H1 (cell line): Measurements from ENCODE around the gene HNF1B. TPM values are rescaled to one million over a fixed set of nuclear protein-coding genes. Genes with fewer than 3 reads are reported as not detected.
A peak's percentile ranks its signal among the peaks of the same experiment; 100 is the strongest.

ENCODE experiments used
- CTCF ChIA-PET: fragments of 300-600 bp; sonication (Branson Sonifier 250); formaldehyde crosslinking; loops from one replicate; lab custom pipeline; 2021; ENCODE audit not compliant: partially characterized antibody; lab: Charles Lee
- POLR2A ChIA-PET: fragments of 300-600 bp; sonication (Branson Sonifier 250); formaldehyde crosslinking; loops from one replicate; lab custom pipeline; 2021; ENCODE audit warnings: inconsistent platforms; ENCODE audit not compliant: partially characterized antibody; lab: Charles Lee
- DNase-seq, 2 experiments: peaks; one replicate each; pipeline versions ENCODE4 v3.0.0 to v3.0.0-alpha.2; 2010 to 2022; ENCODE audit warnings: low spot score in 2 of 2, low read depth in 1 of 2, mixed read lengths in 1 of 2
- FAIRE-seq: peaks from 2 replicates; lab custom pipeline; 2011; peaks lifted over from hg19 to GRCh38; lab: Jason Lieb, UNC
- H2AFZ ChIP-seq: 2 replicates; pipeline ENCODE4 v1.8.1; 2012; ENCODE audit warnings: low read length, inconsistent platforms
- H2AK5ac ChIP-seq: 2 replicates; pipeline ENCODE4 v1.6.1; 2013; ENCODE audit warnings: low read depth, low read length
- H2BK120ac ChIP-seq: replicated peaks from 2 replicates; pipeline ENCODE3; 2013; ENCODE audit warnings: low read depth, low read length, inconsistent platforms
- H2BK12ac ChIP-seq: 2 replicates; pipeline ENCODE4 v1.6.1; 2013; ENCODE audit warnings: low read depth, low read length
- H2BK15ac ChIP-seq: 2 replicates; pipeline ENCODE4 v1.6.1; 2013; ENCODE audit warnings: low read length
- H2BK20ac ChIP-seq: 2 replicates; pipeline ENCODE4 v1.6.1; 2013; ENCODE audit warnings: low read length
- H2BK5ac ChIP-seq: 2 replicates; pipeline ENCODE4 v1.6.1; 2013; ENCODE audit warnings: low read depth, low read length
- H3K14ac ChIP-seq: 2 replicates; pipeline ENCODE4 v1.6.1; 2013; ENCODE audit warnings: inconsistent platforms; ENCODE audit not compliant: insufficient read length
- H3K18ac ChIP-seq: 2 replicates; pipeline ENCODE4 v1.6.1; 2013; ENCODE audit warnings: low read length; ENCODE audit errors: extremely low read depth
- H3K23ac ChIP-seq: 2 replicates; pipeline ENCODE4 v1.6.1; 2013; ENCODE audit warnings: inconsistent platforms; ENCODE audit not compliant: insufficient read length
- H3K23me2 ChIP-seq: 2 replicates; pipeline ENCODE4 v1.6.1; 2013; ENCODE audit warnings: low read depth, low read length
- H3K27ac ChIP-seq: 2 replicates; pipeline ENCODE4 v1.6.1; 2011; ENCODE audit warnings: low read depth, low read length, inconsistent platforms
- H3K27me3 ChIP-seq, 4 experiments: replicated peaks in 1 of 4; 1 replicate in 1 of 4; 2 replicates in 3 of 4; pipeline versions ENCODE4 v1.6.1 to v1.8.1; 2011 to 2013; ENCODE audit warnings: low read length in 3 of 4, mild to moderate bottlenecking in 3 of 4, inconsistent platforms in 2 of 4, mixed read lengths in 2 of 4, moderate library complexity in 1 of 4; ENCODE audit not compliant: control insufficient read depth in 3 of 4, insufficient read depth in 3 of 4; ENCODE audit errors: extremely low read depth in 1 of 4
- H3K36me3 ChIP-seq, 4 experiments: 2 replicates each; pipeline versions ENCODE4 v1.6.1 to v1.8.1; 2011 to 2013; ENCODE audit warnings: mild to moderate bottlenecking in 4 of 4, low read length in 3 of 4, moderate library complexity in 2 of 4, control low read depth in 1 of 4, inconsistent platforms in 1 of 4; ENCODE audit not compliant: insufficient read depth in 4 of 4, control insufficient read depth in 2 of 4
- H3K4ac ChIP-seq: replicated peaks from 2 replicates; pipeline ENCODE3; 2013; ENCODE audit warnings: low read length, low read depth, mixed read lengths, inconsistent platforms; ENCODE audit not compliant: insufficient read length
- H3K4me1 ChIP-seq, 4 experiments: replicated peaks in 1 of 4; 1 replicate in 1 of 4; 2 replicates in 3 of 4; pipeline versions ENCODE4 v1.6.1 to v1.8.1; 2011 to 2013; ENCODE audit warnings: low read length in 3 of 4, inconsistent platforms in 2 of 4, mixed read lengths in 1 of 4; ENCODE audit not compliant: insufficient read depth in 4 of 4, control insufficient read depth in 3 of 4
- H3K4me2 ChIP-seq, 2 experiments: 2 replicates each; pipeline versions ENCODE4 v1.6.1 to v1.8.1; 2011 to 2013; ENCODE audit warnings: low read depth in 2 of 2, low read length in 2 of 2, control low read depth in 1 of 2, inconsistent platforms in 1 of 2, mild to moderate bottlenecking in 1 of 2; ENCODE audit not compliant: insufficient read depth in 1 of 2
- H3K4me3 ChIP-seq, 4 experiments: fragments of 200-600, 300-600 bp in 1 of 4; sonication (generic), shearing (Covaris generic), sonication (Bioruptor Twin) in 1 of 4; 2 replicates each; pipeline versions ENCODE4 v1.5.1 to v1.8.1; 2011 to 2016; ENCODE audit warnings: low read length in 4 of 4, low read depth in 3 of 4, control low read depth in 2 of 4, inconsistent platforms in 2 of 4, mild to moderate bottlenecking in 2 of 4, mixed read lengths in 1 of 4, moderate library complexity in 1 of 4; ENCODE audit not compliant: insufficient read depth in 2 of 4; ENCODE audit errors: extremely low read depth in 1 of 4
- H3K56ac ChIP-seq: replicated peaks from 2 replicates; pipeline ENCODE3; 2013; ENCODE audit warnings: low read depth, mild to moderate bottlenecking, mixed read lengths, low read length, inconsistent platforms; ENCODE audit not compliant: insufficient read length
- H3K79me1 ChIP-seq: 2 replicates; pipeline ENCODE4 v1.6.1; 2013; ENCODE audit warnings: low read depth, low read length, control low read depth
- H3K79me2 ChIP-seq, 2 experiments: 2 replicates each; pipeline versions ENCODE4 v1.6.1 to v1.8.1; 2012 to 2013; ENCODE audit warnings: low read length in 2 of 2, mild to moderate bottlenecking in 2 of 2, inconsistent platforms in 1 of 2; ENCODE audit not compliant: insufficient read depth in 2 of 2, control insufficient read depth in 1 of 2
- H3K9ac ChIP-seq, 4 experiments: replicated peaks in 1 of 4; 1 replicate in 1 of 4; 2 replicates in 3 of 4; pipeline versions ENCODE4 v1.6.1 to v1.8.1; 2011 to 2013; ENCODE audit warnings: low read depth in 3 of 4, low read length in 3 of 4, control low read depth in 2 of 4, mild to moderate bottlenecking in 2 of 4, moderate library complexity in 2 of 4, inconsistent platforms in 1 of 4; ENCODE audit errors: extremely low read depth in 1 of 4
- H3K9me3 ChIP-seq, 2 experiments: 2 replicates each; pipeline versions ENCODE4 v1.6.1 to v1.8.1; 2012 to 2013; ENCODE audit warnings: mild to moderate bottlenecking in 2 of 2, moderate library complexity in 2 of 2, control low read depth in 1 of 2, inconsistent platforms in 1 of 2, low read depth in 1 of 2, low read length in 1 of 2, mixed read lengths in 1 of 2; ENCODE audit not compliant: insufficient read depth in 2 of 2
- H4K20me1 ChIP-seq, 2 experiments: replicated peaks in 1 of 2; 2 replicates each; pipeline versions ENCODE3 to v1.8.1; 2011 to 2013; ENCODE audit warnings: inconsistent platforms in 2 of 2, low read length in 2 of 2, mild to moderate bottlenecking in 1 of 2; ENCODE audit not compliant: insufficient read depth in 2 of 2, control insufficient read depth in 1 of 2
- H4K5ac ChIP-seq: 2 replicates; pipeline ENCODE4 v1.6.1; 2013; ENCODE audit warnings: low read length, low read depth, mixed read lengths, inconsistent platforms; ENCODE audit not compliant: insufficient read length
- H4K8ac ChIP-seq: 2 replicates; pipeline ENCODE4 v1.8.0; 2013; ENCODE audit warnings: mild to moderate bottlenecking, moderate library complexity, low read length, inconsistent platforms; ENCODE audit not compliant: insufficient read depth; ENCODE audit errors: extremely low read depth
- H4K91ac ChIP-seq: replicated peaks from 2 replicates; pipeline ENCODE3; 2013; ENCODE audit warnings: low read length, mixed read lengths, inconsistent platforms; ENCODE audit not compliant: insufficient read length
- KDM5A ChIP-seq: fragments of 200-600 bp; IDR thresholded peaks from 2 replicates; pipeline ENCODE4 v1.7.1; 2012; ENCODE audit warnings: mild to moderate bottlenecking, low read length, inconsistent platforms, mixed read lengths
- SIN3A ChIP-seq, 2 experiments: IDR thresholded peaks in 1 of 2; conservative IDR thresholded peaks in 1 of 2; 2 replicates each; pipeline ENCODE4 v1.6.1; 2011 to 2012; ENCODE audit warnings: low read length in 2 of 2, improper control_type of control experiment in 1 of 2, low read depth in 1 of 2, mild to moderate bottlenecking in 1 of 2
- TCF12 ChIP-seq: IDR thresholded peaks from 2 replicates; pipeline ENCODE4 v1.6.1; 2011; ENCODE audit warnings: low read depth, mild to moderate bottlenecking, low read length
- YY1 ChIP-seq: IDR thresholded peaks from 2 replicates; pipeline ENCODE4 v1.6.1; 2011; ENCODE audit warnings: low read depth, mild to moderate bottlenecking, low read length
- ZNF274 ChIP-seq: IDR thresholded peaks from 2 replicates; pipeline ENCODE4 v1.7.0; 2012; ENCODE audit warnings: low read length, borderline replicate concordance; ENCODE audit errors: extremely low read depth
- WGBS, 2 experiments: shearing (Covaris generic) in 1 of 2; methylation state at CpG; one replicate each; pipeline versions ENCODE4 v1.1.6 to v1.1.7; 2013 to 2015; ENCODE audit warnings: low lambda C conversion rate in 2 of 2, mixed read lengths in 2 of 2, inconsistent platforms in 1 of 2, low coverage in 1 of 2, missing lambda C conversion rate in 1 of 2; ENCODE audit not compliant: insufficient replicate concordance in 2 of 2, insufficient coverage in 1 of 2, insufficient read length in 1 of 2; ENCODE audit errors: extremely low coverage in 1 of 2, missing lambda C conversion rate in 1 of 2; 5-methylcytosine and 5-hydroxymethylcytosine counted together
- polyA plus RNA-seq, 7 experiments: library from polyadenylated mRNA; depleted of rRNA in 3 of 7; stranded (reverse) in 5 of 7; unstranded in 2 of 7; fragments of >200 nt in 5 of 7; fragments of 200-250 nt in 2 of 7; gene quantifications; 1 replicate in 5 of 7; 2 replicates in 1 of 7; 4 replicates in 1 of 7; pipeline versions ENCODE4 v1.2.1 to v1.2.3, GENCODE V29; 2011 to 2013; ENCODE audit warnings: missing spikeins in 2 of 7, mixed read lengths in 2 of 7
- total RNA-seq: library from RNA; stranded (reverse); fragmentation: NEBNext Ultra II Directional; extraction: Animal tissue kit (Norgen Biotek cat#: 25700); gene quantifications from 2 replicates; pipeline ENCODE4 v1.2.1, GENCODE V29; 2021

The HNF1B gene
- total and polyA plus RNA-seq, 2 of the 8 experiments (the other 6 are each of a cell fraction or from before 2014, with no cell fraction given): 0.13 to 0.30 TPM

GRCh38 chr17:37717627-37718323 is 27.1 kb downstream of the HNF1B start:
- Histone ChIP-seq H3K4me1 (peaks cover 0 to 3% (median 0%) of the 10 kb centered on the region in 4 experiments; a peak in 1 of 7 replicates), H4K8ac (no peak overlapping the region), H3K4me2 (no peak overlapping the region), H3K79me1 (no peaks in the 10 kb centered on the region), H2BK5ac (no peak overlapping the region), H3K79me2 (no peaks in the 10 kb centered on the region), H2BK20ac (no peak overlapping the region), H2BK12ac (0 out of 2 replicates have a peak overlapping the region, but pooled peaks have one; percentile 39), H3K9ac (no peak overlapping the region), H3K23ac (no peak overlapping the region), H4K20me1 (no peaks in the 10 kb centered on the region), H2AFZ (no peak overlapping the region), H3K27ac (no peak overlapping the region), H2BK15ac (no peak overlapping the region), H3K36me3 (no peaks in the 10 kb centered on the region), H3K4me3 (no peak overlapping the region), H2BK120ac (no peak overlapping the region), H4K91ac (no peak overlapping the region), H3K27me3 (no peaks in the 10 kb centered on the region; a peak in 1 of 7 replicates), H3K9me3 (no peaks in the 10 kb centered on the region), H2AK5ac (peak overlapping the region; percentile 32; the same call in 1 of the 2 replicates), H3K18ac (no peak overlapping the region), H4K5ac (no peak overlapping the region), H3K56ac (no peak overlapping the region), H3K14ac (no peak overlapping the region), H3K4ac (no peak overlapping the region), H3K23me2 (no peaks in the 10 kb centered on the region)
- CTCF ChIA-PET: interaction anchor here (1.0 to 1.9 kb wide), 7 partner anchors 7 to 53 kb away, joined by 3 to 8 read pairs (median 4); no protein-coding TSS in a partner anchor
- DNase-seq: no peak
- POLR2A ChIA-PET: interaction anchor here (0.6 kb wide), 1 partner anchor 44 kb away, joined by 3 read pairs; no protein-coding TSS in a partner anchor
- no peak for FAIRE-seq
- 90% methylated on average over 3 of the region's 3 CpGs; no CpG with 5 or more reads in 1 of the 2 experiments for WGBS, 2 experiments
- TF ChIP-seq ZNF274 (no peak), YY1 (no peak), TCF12 (no peak), SIN3A (conservative IDR thresholded peaks at IDR 0.05 in 1 of 2, IDR thresholded peaks at IDR 0.05 in 1 of 2; ENCODE audit: low read depth in 1 of 2, low read length in 2 of 2) (no peak), KDM5A (no peak)
